Measurements from ENCODE around the gene ZEB2.

ZEB2 gene

GRCh38 chr2:144519934-144520731 is at the start of gene ZEB2:
TSS of gene ZEB2 (minus strand) at chr2:144520119. CDS start at chr2:144517350, 2,769 bp downstream.
- peak; percentile 92 for DNase-seq

- no peak for DNase-seq
Measured at GRCh38 chr2:144567745-144568144, 47.8 kb upstream of the ZEB2 start.

- DNase-seq: no peak
Measured at GRCh38 chr2:144566448-144566847, 46.5 kb upstream of the ZEB2 start.

GRCh38 chr2:144560251-144560650 is 40.3 kb upstream of the ZEB2 start:
- no peak for DNase-seq

- DNase-seq: no peak
Measured at GRCh38 chr2:144559681-144560080, 39.8 kb upstream of the ZEB2 start.

GRCh38 chr2:144559242-144559641 is 39.3 kb upstream of the ZEB2 start:
- DNase-seq: no peak

- DNase-seq: no peak
Measured at GRCh38 chr2:144554492-144555210, 34.7 kb upstream of the ZEB2 start.

GRCh38 chr2:144553379-144553778 is 33.5 kb upstream of the ZEB2 start:
- DNase-seq: no peak

GRCh38 chr2:144552821-144553220 is 32.9 kb upstream of the ZEB2 start:
- DNase-seq: no peak

GRCh38 chr2:144550911-144551310 is 31.0 kb upstream of the ZEB2 start:
- DNase-seq: no peak

GRCh38 chr2:144550084-144550483 is 30.2 kb upstream of the ZEB2 start:
- no peak for DNase-seq

- DNase-seq: no peak
Measured at GRCh38 chr2:144548532-144549191, 28.7 kb upstream of the ZEB2 start.

GRCh38 chr2:144548088-144548487 is 28.2 kb upstream of the ZEB2 start:
- DNase-seq: no peak

- DNase-seq: no peak
Measured at GRCh38 chr2:144547494-144547893, 27.6 kb upstream of the ZEB2 start.

- DNase-seq: no peak
Measured at GRCh38 chr2:144546933-144547332, 27.0 kb upstream of the ZEB2 start.

- no peak for DNase-seq
Measured at GRCh38 chr2:144545787-144546186, 25.9 kb upstream of the ZEB2 start.

GRCh38 chr2:144544053-144544452 is 24.1 kb upstream of the ZEB2 start:
- no peak for DNase-seq

- DNase-seq: no peak
Measured at GRCh38 chr2:144541396-144541795, 21.5 kb upstream of the ZEB2 start.

- DNase-seq: no peak
Measured at GRCh38 chr2:144539289-144539782, 19.4 kb upstream of the ZEB2 start.

- DNase-seq: no peak
Measured at GRCh38 chr2:144535300-144535699, 15.4 kb upstream of the ZEB2 start.

GRCh38 chr2:144533221-144533620 is 13.3 kb upstream of the ZEB2 start:
- no peak for DNase-seq

- DNase-seq: no peak
Measured at GRCh38 chr2:144530596-144530995, 10.7 kb upstream of the ZEB2 start.

- DNase-seq: no peak
Measured at GRCh38 chr2:144529841-144530240, 9.9 kb upstream of the ZEB2 start.

GRCh38 chr2:144528108-144528507 is 8.2 kb upstream of the ZEB2 start:
- DNase-seq: no peak

All from NCI-H446 treated with DMSO at 0.1 percent for 48 hours (cell line).